HG02973 (cell line): Measurements from ENCODE around the gene TMEM174.

ENCODE experiments used
- ATAC-seq: cut with Tn5 transposase; IDR thresholded peaks from one replicate; pipeline ENCODE4 v1.9.1; 2021; ENCODE audit warnings: moderate library complexity; ENCODE audit not compliant: unreplicated experiment

The TMEM174 gene, protein sequence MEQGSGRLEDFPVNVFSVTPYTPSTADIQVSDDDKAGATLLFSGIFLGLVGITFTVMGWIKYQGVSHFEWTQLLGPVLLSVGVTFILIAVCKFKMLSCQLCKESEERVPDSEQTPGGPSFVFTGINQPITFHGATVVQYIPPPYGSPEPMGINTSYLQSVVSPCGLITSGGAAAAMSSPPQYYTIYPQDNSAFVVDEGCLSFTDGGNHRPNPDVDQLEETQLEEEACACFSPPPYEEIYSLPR

DNA sequence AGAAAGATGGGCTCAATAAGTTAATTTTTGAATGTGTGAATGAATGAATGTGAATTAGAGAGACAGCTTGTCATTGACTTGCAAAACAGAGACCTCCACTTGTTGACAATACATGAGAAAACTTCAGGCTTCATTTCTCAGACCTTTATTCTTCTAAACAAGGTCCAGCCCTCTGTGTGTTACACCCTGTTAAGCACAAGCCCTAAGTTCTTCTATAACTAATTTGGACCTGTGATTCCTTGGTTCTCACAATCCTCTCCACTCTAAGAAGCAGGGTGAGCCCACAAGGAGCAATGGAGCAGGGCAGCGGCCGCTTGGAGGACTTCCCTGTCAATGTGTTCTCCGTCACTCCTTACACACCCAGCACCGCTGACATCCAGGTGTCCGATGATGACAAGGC is at the start of gene TMEM174:
Gene TMEM174, plus strand, starts transcription at position 243 of the 400 bp plus-strand sequence. Its CDS starts 51 bp downstream, at position 294.
- no peak for ATAC-seq

DNA sequence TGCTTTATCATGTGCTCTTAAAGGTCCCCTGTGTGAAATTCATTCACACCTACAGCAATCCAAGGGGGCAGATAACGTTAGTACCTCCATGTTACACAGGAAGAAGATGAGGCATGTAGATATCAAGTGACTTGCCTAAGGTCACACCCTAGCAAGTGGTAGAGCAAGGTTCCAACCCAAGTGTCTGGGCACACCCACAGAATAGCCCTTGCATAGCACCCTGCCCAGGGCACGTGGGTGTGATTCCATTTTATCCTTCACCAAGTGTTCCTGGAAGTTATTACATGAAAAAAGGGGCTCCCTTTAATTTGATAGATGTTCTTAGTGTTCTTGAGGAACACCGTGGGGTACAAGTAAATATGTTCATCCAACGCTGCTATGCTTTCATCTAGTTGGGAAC is 47.7 kb upstream of the TMEM174 start:
- no peak for ATAC-seq

DNA sequence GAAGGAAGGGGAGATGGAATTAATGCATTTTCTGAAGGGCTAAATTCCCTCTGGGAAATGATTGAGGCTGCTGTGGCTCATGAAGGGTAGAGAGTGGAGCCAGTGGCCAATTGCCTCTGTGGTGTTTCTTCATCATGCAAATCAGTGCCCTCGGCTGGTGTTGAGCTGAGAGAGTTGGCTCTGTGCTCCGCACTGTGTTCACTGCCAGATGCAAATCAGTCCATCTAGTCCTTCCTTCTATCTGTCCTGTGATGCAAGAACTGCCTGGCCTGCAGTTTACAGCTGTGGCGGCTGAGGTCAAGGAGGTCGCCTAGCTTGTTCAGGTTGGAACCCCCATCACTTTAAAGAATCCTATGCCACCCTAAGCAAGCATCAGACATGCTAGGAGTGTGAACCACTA is 46.6 kb upstream of the TMEM174 start:
- no peak for ATAC-seq

DNA sequence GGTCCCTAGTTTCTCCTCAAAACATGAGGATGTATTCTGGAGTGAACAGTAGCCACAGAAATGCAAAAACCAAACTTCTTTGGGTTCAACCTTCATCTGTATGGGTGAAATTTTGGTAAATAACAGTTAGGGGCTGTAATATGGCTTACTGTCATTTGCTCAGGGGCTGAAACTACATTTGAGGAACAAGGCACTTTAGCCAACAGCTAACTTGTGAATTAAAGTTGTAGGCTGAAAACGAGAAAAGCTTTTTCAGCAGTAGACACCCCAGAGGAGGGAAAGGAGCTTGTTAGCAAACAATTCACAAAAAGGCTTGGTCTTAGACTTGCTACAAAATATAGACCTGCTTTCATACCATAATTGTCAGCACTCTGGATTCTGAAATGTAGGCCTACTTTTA is 46.0 kb upstream of the TMEM174 start:
- ATAC-seq: no peak

DNA sequence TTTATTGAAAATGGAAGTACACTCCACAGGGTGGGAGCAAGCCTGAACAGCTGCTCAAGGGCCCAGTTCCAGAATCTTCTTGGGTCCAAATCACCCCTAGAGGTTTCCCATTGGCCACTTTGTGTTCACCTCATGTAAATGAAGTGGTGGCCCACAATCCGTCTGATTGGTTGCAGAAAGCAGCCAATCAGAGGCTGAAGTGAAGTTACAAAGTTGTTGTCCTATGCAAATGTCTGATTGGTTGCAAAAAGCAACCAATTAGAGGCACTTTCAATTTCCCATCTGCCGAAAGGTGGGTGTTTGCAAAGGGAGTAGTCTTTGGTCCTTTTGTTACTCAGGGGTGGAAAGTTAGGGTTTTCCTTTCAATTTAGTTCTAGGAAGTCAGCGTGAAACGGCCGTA is 43.9 kb upstream of the TMEM174 start:
- ATAC-seq: no peak

DNA sequence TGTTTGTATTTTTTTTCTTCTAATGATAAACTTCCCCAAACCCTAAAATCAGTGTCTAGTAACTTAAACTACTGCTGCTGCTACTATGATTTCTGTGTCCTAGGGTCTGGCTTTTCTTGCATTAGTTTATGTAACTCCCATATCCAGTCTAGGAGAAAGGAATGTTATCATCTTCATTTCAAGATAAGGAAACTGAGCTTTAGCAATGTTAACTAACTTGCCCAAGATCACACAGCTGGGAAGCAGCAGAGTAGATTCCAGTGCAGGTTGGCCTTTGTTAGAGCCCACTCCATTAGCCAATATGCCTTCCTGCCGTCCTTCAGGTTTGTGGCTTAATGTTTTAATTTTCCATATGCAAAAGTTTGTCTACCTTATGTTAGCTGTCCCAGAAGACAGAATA is 42.2 kb upstream of the TMEM174 start:
- ATAC-seq: no peak

DNA sequence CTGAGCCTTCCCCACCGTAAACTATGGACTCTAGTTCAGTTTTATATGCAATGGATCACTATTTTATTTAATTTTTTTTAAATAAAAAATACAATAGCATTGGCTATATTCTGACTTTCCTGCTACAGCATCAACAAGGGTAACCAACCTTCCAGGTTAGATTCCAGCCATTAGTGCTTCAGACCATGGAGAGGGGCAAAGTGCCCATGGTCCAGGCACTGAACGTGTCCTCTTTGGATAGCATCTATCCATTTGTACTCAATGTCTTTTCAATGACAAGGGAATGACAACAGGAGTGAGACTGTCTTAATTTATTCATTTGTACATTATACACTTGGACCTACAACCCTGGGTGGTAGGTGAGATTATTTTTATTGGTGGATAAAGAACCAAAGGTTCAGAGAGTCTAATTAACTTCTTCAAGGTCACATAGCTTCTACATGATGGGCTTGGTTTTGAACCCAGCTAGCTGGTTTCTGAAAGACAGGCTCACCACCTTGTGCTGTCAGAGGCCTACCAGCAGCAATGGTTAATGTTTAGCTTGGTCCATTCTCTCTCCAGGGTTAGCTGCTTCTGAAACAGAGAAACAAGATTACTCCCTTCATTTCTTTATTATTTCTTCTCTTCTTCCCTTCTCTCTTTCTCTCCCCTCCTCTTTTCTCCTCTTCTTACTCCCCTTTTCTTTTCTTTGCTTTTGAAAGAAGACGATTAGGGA is 41.1 kb upstream of the TMEM174 start:
- ATAC-seq: no peak

DNA sequence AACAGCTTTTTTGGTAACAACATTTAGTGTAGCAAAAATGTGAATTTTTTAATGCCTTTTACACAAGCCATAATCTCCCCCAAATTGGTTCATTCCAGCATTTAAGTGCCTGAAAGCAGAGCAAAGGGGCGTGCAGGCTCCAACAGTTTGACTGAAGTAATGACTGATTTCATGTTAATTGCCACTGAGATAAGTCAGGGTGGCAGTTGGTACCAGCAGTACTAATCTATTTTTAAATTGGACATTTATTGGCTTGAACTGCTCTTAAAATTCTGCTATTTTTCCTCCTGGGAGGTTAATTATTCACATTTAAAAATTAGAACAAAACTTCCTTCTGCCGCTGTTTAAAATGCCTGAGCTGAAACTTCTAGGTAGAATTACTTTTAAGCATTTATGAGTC is 40.2 kb upstream of the TMEM174 start:
- ATAC-seq: no peak

DNA sequence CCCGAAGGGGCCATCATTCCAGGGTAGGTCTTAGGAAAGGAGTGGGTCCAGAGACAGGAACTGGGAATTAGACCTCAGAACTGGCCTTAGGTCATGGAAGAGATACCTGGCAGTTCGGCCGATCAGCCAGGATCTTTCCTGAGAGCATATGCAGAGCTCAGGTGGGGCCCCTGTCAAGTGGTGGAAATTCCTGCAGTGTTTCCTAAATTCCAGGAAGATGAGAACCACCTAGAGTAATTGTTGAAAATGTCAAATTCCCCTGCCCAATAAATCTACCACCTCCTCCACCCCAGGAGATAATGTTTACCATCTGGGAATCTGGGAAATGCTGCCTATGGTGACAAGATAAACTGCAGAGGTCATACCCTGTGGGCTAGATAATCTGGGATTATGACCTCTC is 38.0 kb upstream of the TMEM174 start:
- ATAC-seq: no peak

DNA sequence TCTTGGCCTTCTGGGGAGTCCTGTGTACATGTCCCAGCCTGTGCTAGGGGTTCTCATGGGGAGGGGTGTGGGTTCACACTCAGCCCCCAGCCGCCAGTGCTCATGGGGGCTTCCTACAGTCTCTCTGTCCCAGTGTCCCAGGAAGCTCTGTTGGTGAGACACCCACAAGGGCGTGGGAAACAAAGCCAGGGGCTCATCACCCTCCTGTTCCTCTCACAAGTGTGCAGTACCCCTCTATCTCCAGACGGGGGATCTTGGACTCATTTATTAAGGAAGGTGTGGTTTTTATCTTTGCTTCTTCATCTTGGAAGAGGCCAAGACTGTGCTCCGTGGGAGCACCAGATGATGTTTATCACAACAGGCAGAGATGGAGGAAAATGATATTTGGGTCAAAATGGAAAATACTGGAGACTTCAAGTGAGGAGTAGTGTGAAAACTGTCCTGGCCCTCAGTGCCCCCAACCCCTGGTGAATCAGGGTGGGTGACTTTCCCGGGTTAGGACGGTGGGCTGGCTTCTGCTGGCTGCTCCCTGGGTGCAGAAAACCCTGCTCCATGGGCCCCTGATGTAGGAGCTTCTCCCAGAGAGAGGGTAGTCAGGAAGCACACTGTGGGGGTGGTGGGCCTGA is 37.5 kb upstream of the TMEM174 start:
- no peak for ATAC-seq

DNA sequence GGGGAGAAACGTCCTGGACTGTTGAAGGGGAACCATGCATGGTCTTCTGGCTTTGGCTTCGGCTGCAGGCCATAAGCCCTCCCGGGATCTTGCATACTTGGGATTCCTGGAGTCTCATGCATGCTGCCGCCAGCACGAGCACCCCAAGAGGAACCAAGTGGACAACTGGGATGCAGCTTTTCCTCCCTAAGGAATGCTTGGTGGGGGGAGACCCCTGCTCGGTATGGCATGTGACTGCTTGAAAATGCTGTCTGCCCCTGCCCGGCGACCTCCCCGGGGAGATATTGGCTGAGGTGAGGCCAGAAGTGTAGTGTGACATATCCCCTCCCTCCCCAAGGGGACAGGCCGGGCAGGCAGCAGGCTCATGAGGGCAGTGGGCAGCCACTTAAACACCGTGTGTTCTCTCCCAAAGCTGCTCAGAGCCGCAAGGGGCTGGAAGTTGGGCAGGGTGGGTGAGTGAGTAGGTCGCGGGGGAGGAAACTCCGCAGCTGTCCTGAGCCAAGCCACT is 36.9 kb upstream of the TMEM174 start:
- ATAC-seq: no peak

DNA sequence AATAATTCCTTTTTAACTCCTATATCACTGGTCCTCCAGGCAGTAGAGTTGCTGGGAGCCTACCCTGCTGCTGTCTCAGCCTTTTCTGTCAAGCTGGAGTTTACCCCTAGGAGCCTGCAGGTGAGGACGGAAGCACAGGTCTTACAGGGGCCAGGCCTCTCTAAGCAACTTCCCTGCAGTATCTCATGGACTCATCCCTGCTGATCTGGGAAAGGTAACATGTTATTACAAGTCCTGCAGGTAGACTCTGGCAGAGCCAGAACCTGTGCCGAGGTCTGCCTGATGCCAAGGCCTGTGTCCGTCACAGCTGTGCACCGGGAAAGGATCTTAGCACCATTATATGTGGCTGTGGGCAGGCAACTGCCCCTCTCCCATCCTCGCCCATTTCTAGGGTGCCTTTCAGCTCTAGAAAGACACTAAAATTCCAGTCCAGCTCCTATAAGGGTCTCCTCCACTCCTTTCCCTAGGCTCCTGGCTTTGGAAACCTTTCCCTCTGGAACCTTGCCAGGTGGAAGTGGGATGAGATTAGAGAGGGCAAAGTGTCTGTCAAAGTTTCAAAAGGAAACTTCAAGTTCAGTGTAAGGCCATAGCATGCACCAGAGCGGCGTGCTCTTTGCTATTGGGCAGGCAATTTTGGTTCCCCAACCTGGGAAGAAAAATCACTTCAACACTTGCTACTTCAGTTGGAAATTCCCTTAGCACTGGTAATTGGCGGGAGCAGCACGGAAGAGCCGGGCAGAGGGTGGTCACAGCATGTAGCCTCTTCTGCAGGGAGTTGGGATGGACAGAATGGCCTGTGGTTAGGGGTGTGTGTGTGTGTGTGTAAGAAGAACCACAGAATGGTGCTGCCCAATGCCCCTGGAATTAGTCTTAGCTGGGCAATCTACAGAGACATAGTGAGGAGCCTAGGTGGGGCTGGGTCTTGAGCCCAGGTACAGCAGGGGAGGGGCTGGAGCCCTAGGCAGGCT is 35.1 kb upstream of the TMEM174 start:
- no peak for ATAC-seq

DNA sequence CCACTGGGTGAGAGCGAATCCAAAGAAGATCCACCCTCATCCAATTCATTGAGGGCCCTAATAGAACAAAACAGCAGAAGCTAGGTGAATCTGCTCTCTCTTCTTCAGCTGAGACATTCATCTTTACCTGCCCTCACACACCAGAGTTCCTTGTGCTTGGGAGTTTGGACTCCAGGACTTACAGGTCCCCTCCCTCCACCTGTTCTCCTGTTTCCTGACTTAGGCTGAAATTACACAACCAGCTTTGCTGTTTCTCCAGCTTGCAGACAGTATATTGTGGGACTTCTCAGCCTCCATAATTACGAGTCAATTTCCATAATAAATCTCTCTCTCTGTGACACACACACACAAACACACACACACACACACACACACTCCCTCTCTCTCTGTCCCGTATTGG is 33.5 kb upstream of the TMEM174 start:
- ATAC-seq: no peak

DNA sequence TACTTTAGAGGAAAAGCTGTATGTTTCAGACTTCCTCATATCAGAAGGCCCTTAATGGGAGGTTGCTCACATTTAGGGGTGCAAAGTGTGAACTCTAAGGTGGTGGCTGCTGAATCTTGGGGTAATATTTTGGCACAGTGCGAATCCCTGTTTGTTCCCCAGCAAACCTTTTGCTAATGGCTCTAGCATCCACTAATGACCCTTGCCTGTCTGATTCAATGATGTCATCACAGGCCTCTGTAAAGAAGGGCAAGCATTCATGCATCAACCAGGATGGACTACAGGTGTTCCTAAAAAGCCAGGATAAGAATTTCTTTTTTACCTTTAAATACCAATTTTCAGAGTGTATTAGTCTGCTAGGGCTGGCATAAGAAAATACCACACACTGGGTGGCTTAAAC is 32.2 kb upstream of the TMEM174 start:
- no peak for ATAC-seq

DNA sequence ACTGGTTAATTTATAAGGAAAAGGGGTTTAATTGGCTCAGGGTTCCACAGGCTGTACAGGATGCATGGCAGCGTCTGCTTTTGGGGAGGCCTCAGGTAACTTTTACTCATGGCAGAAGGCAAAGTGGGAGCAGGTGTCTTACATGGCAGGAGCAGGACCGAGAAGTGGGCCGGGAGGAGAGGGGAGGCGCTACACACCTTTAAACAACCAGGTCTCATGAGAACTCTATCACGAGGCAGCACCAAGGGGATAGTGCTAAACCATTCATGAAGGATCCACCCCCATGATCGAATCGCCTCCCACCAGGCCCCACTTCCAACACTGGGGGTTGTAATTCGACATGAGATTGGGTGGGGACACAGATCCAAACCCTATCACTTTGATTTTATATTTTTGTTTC is 31.0 kb upstream of the TMEM174 start:
- no peak for ATAC-seq

DNA sequence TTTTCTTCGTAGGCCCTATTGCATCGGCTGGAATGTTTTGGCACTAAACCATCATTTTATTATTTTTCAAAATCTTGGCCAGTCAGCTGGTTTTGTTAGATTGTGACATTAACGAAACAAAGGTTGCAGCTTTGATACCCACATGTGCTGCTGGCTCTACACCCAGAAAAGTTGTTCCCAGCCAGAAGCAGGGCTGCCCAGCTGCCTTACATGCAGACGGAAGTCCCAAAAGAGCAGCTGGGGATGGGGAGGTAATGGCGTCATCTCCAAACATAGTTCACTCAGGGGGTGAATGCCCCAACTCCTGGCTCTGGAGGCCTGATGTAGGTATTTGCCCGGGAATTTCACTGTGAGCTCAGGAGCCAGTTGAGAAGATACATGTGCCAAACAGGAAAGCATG is 29.3 kb upstream of the TMEM174 start:
- no peak for ATAC-seq

DNA sequence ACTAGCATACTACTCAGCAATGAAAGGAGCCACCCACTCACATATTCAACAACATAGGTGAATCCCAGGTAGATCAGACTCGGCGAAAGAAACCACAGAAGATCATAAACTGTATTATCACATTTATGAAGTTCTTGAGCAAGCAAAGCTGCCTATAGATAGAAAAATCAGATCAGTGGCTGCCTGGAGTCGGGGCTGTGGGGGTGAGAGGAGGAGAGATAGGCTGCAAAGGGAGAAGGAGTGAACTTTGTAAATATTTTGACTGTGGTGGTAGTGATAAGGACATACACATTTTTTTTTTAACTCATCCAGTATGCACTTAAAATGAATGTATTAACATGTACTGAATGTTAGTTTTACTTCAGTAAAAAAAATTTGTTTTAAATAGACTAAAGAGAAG is 23.5 kb upstream of the TMEM174 start:
- no peak for ATAC-seq

DNA sequence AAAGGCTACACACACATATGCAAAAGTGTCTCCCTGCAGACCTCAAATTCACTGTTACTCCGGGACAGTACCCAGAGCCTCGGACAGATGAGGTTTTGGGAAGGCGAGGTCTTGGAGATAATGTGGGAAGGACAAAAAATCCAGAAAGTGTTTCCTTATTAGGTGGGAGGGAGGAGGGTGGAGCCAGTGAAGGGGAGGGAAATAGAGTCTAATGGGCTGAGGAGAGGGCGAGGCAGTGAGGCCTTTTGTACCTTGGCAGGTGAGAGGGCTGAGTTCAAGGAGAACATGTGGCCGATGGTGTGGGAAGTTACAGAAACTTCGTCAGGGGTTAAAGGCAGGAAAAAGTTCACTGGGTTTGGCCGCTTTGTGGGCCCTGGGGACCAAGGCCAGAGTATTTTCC is 22.1 kb upstream of the TMEM174 start:
- no peak for ATAC-seq

DNA sequence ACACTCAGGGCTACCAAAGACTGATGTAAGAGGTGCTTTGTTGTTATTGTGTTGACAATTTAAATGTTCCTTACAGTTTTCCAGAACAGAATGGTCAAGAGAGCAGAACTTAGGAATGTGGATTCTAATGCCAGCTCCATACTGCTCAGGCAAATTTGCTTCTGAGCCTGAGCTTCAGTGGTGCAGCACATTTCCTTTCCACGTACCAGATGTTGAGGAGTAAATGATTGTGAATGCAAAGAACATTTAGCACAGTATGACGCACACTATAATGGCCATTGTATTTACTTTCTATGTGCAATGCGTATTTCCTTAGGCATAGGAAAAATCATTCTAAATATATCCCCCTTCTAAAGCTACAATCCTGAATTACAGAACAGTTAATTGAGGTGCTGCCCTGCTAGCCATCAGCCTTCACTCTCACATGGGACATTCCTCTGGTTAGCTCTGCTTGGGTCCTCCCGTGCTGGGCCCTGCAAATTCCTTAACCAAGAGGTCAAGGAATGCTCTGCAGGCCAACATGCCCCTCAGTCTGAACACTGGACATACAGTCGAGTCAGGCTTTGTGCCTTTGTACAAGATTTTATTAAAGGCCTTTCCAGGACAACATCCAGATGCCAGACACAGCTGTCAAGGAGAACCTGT is 21.1 kb upstream of the TMEM174 start:
- ATAC-seq: no peak
